ENCODE measurements around the gene USP9Y.

Gene USP9Y

GRCh38 chrY:12756021-12756420 lies 55.0 kb downstream of the USP9Y start:
- in situ Hi-C loops (cut with MboI; ENCODE audit: low pct_unique_long_range_greater_than_20kb, low sequenced_read_pairs, unreplicated experiment): no loop called here
- no peak for TF ChIP-seq CTCF (IDR thresholded peaks at IDR 0.05; ENCODE audit: extremely low read depth, insufficient read depth, missing control alignments)
- DNase-seq (ENCODE audit: low spot score): no peak

- no peak for DNase-seq (ENCODE audit: low spot score)
- in situ Hi-C loops (cut with MboI; ENCODE audit: low pct_unique_long_range_greater_than_20kb, low sequenced_read_pairs, unreplicated experiment): no loop called here
- no peak for TF ChIP-seq CTCF (IDR thresholded peaks at IDR 0.05; ENCODE audit: extremely low read depth, insufficient read depth, missing control alignments)
Measured at GRCh38 chrY:12765976-12766375, 64.9 kb downstream of the USP9Y start.

- no peak for DNase-seq (ENCODE audit: low spot score)
- no peak for TF ChIP-seq CTCF (IDR thresholded peaks at IDR 0.05; ENCODE audit: extremely low read depth, insufficient read depth, missing control alignments)
- in situ Hi-C loops (cut with MboI; ENCODE audit: low pct_unique_long_range_greater_than_20kb, low sequenced_read_pairs, unreplicated experiment): no loop called here
Measured at GRCh38 chrY:12784521-12784920, 83.5 kb downstream of the USP9Y start.

GRCh38 chrY:12793999-12794398 lies 93.0 kb downstream of the USP9Y start:
- DNase-seq (ENCODE audit: low spot score): no peak
- no peak for TF ChIP-seq CTCF (IDR thresholded peaks at IDR 0.05; ENCODE audit: extremely low read depth, insufficient read depth, missing control alignments)
- in situ Hi-C loops (cut with MboI; ENCODE audit: low pct_unique_long_range_greater_than_20kb, low sequenced_read_pairs, unreplicated experiment): no loop called here

- in situ Hi-C loops (cut with MboI; ENCODE audit: low pct_unique_long_range_greater_than_20kb, low sequenced_read_pairs, unreplicated experiment): no loop called here
- no peak for DNase-seq (ENCODE audit: low spot score)
Measured at GRCh38 chrY:12808046-12808445, 107.0 kb downstream of the USP9Y start.

GRCh38 chrY:12809034-12809433 lies 108.0 kb downstream of the USP9Y start:
- in situ Hi-C loops (cut with MboI; ENCODE audit: low pct_unique_long_range_greater_than_20kb, low sequenced_read_pairs, unreplicated experiment): no loop called here
- DNase-seq (ENCODE audit: low spot score): no peak
- no peak for TF ChIP-seq CTCF (IDR thresholded peaks at IDR 0.05; ENCODE audit: extremely low read depth, insufficient read depth, missing control alignments)

More at GRCh38 chrY:12808046-12808445, 107.0 kb downstream of the USP9Y start:
- no peak for TF ChIP-seq CTCF (IDR thresholded peaks at IDR 0.05; ENCODE audit: extremely low read depth, insufficient read depth, missing control alignments)

- in situ Hi-C loops (cut with MboI; ENCODE audit: low pct_unique_long_range_greater_than_20kb, low sequenced_read_pairs, unreplicated experiment): no loop called here
- no peak for DNase-seq (ENCODE audit: low spot score)
- TF ChIP-seq CTCF (IDR thresholded peaks at IDR 0.05; ENCODE audit: extremely low read depth, insufficient read depth, missing control alignments): no peak
Measured at GRCh38 chrY:12823408-12823807, 122.4 kb downstream of the USP9Y start.
